Activated CD4-positive, alpha-beta T cell treated with anti-CD3 and anti-CD28 coated beads, Interleukin-2, amount 10 ng/mL, durations not matched to agents 7 days and 5 days (primary cell): ENCODE results near the gene SPATC1L. TPM values are rescaled to one million over a fixed set of nuclear protein-coding genes. Genes with fewer than 3 reads are reported as not detected.

Experiments used
- CTCF ChIA-PET: fragments of 350-600 bp; sonication (Branson Sonifier 250); formaldehyde crosslinking; loops from one replicate; lab custom pipeline; 2021; ENCODE audit warnings: antibody characterized with exemption; lab: Charles Lee
- POLR2A ChIA-PET: fragments of 350-600 bp; sonication (Branson Sonifier 250); formaldehyde crosslinking; loops from one replicate; lab custom pipeline; 2021; ENCODE audit warnings: antibody characterized with exemption; lab: Charles Lee
- DNase-seq: peaks from one replicate; pipeline ENCODE4 v3.0.0-alpha.2; 2020
- H3K27ac Mint-ChIP-seq: one replicate; pipeline ENCODE4 v1.8.0; 2021; ENCODE audit warnings: mild to moderate bottlenecking, moderate library complexity, mixed read lengths
- H3K27me3 Mint-ChIP-seq: one replicate; pipeline ENCODE4 v1.8.0; 2021; ENCODE audit warnings: mixed read lengths
- H3K36me3 Mint-ChIP-seq: one replicate; pipeline ENCODE4 v1.8.0; 2021; ENCODE audit warnings: low read depth, mixed read lengths
- H3K4me1 Mint-ChIP-seq: one replicate; pipeline ENCODE4 v1.8.0; 2021; ENCODE audit warnings: mixed read lengths
- H3K4me3 Mint-ChIP-seq: one replicate; pipeline ENCODE4 v1.8.0; 2021; ENCODE audit warnings: mild to moderate bottlenecking, moderate library complexity, mixed read lengths
- H3K9me3 Mint-ChIP-seq: one replicate; pipeline ENCODE4 v1.8.0; 2021; ENCODE audit warnings: mixed read lengths
- total RNA-seq, 2 experiments: library from RNA; stranded (reverse); gene quantifications; one replicate each; pipeline ENCODE4 v1.2.3, GENCODE V29; 2021

The SPATC1L gene
- total RNA-seq, 2 experiments from 2014 or later: 6.1 to 6.3 TPM

DNA sequence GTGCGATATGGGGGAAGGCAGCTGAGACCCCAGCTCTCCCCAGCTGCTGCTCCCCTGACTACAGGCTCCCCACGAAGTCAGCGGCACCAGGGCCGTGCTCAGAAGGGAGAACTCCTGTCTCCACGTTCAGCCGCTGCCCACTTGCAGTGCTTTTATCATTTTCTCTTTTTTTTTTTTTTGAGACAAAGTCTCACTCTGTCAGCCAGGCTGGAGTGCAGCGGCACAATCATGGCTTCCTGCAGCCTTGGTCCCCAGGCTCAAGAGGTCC, 27.9 kb downstream of the SPATC1L start:
- CTCF ChIA-PET: no interaction called here
- no peaks in the 10 kb centered on the region for H3K4me1 Mint-ChIP-seq

DNA sequence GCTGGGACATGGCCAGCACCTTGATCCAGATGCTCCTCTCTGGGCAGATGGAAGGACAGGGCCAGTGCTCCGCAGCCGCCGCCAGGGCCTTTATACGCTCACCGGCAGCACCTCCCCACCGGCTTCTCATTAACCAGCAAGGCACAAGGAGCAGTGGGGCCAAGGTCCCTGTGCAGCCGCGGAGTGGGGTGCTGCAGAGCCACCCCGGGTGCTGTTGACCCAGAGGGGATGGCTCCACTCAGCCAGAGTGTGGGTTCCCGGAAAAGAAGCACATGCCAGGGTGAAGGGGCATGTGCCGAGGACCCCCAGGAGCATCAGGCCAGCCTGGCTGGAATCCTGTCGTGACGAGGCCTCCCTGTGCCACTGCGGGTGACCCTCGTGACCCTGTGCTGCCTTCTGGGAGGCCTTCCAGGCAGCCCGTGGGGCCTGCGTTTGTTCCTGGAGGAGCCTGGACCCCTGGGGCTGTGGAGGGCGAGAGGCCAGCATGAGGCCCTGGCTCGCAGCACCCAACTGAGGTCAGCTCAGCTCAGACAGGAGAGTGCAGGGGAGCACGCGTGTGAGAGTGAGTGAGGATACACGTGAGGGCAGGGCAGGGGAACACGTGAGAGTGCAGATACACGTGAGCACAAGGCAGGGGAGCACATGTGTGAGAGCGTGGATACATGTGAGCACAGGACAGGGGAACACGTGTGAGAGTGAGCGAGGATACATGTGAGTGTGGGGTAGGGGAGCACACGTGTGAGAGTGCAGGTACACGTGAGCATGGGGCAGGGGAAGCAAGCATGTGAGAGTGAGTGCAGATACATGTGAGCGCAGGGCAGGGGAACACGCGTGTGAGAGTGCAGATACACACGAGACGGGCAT, 28.5 kb downstream of the SPATC1L start, which contains the start of gene FTCD:
FTCD (minus strand) TSS at position 66 of the 864 bp plus-strand sequence; CDS start at position 10, 56 bp downstream.
- DNase-seq: no peak
- no peaks in the 10 kb centered on the region for H3K27me3 Mint-ChIP-seq
- ChIA-PET POLR2A (no interaction called here), CTCF (no interaction called here)
- H3K36me3 Mint-ChIP-seq: no peaks in the 10 kb centered on the region
- H3K9me3 Mint-ChIP-seq: no peaks in the 10 kb centered on the region
- no peak within 1 kb of the TSS for H3K27ac Mint-ChIP-seq
- H3K4me3 Mint-ChIP-seq: no peak within 1 kb of the TSS
- no peaks in the 10 kb centered on the region for H3K4me1 Mint-ChIP-seq

More for the DNA sequence above, 27.9 kb downstream of the SPATC1L start:
- DNase-seq: no peak
- Mint-ChIP-seq H3K9me3 (no peaks in the 10 kb centered on the region), H3K36me3 (no peaks in the 10 kb centered on the region), H3K4me3 (no peak overlapping the region), H3K27ac (no peak overlapping the region), H3K27me3 (no peaks in the 10 kb centered on the region)
- POLR2A ChIA-PET: no interaction called here

DNA sequence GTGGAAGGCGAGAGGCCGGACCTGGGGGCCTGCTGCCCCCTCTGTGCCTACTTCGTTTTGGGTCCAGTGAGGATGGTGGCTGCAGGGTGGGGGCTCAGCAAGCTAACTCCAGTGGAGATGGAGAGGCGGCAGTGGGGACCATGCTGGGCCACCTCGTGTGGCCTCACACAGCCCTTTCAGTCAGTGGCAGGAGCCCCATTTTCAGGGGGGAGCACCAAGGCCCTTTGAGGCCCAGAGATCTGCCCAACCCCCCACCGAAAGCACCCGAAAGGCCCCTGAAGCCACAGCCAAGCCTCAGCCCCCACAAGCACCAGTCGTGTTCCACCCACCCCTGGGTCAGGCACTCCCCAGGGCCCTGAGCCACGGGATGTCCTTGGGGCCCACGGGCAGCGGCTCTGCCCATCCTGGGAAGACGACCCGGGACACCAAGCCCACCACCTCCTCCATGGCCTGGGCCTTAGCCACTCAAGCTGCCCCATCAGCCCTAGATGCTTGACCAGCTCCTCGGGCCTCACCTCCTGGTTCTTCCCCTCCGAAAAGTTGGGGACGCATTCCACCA, 29.2 kb downstream of the SPATC1L start:
- Mint-ChIP-seq H3K9me3 (no peaks in the 10 kb centered on the region), H3K4me3 (no peak overlapping the region), H3K27me3 (no peaks in the 10 kb centered on the region), H3K36me3 (no peaks in the 10 kb centered on the region), H3K4me1 (no peaks in the 10 kb centered on the region), H3K27ac (no peak overlapping the region)
- DNase-seq: no peak
- POLR2A ChIA-PET: no interaction called here
- CTCF ChIA-PET: interaction anchor here (2.7 kb wide), 1 partner anchor 12 kb away, joined by 24 read pairs; no protein-coding TSS in a partner anchor

DNA sequence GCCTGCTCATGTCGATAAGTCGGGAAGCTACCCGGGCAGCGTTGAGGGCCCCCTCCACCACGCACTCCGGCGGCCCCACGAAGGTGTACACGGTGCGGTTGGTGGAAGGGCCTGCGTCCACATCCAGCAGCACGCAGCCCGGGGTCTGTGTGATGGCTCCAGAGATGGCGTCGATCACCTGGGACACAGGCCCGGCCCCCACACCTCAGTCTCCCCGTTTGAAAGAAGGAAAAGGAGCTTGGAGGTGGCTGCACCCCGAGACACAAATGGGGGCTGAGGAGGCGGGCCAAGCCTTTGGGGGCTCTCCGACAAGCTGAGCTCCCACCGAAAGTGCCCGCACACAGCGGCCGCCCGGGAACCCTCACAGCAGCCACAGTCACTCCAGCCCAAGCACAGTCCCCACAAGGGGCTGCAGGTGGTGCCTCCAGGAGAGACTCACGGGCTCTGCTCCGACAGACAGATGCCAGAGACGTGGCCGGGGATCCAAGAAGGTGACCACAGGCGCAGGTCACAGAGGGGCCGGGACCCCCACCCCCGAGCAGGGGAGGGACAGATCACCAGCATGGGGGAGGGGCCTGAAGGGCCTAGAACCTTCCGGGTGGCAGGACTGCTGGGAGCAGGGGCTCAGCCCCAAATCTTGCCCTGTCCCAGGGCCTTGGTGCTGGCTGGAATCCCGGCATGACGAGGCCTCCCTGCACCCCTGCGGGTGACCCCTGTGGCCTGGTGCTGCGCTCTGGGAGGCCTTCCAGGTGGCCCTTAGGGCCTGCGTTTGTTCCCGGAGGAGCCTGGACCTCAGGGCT, 29.9 kb downstream of the SPATC1L start:
- POLR2A ChIA-PET: no interaction called here
- no peaks in the 10 kb centered on the region for H3K4me1 Mint-ChIP-seq
- no peaks in the 10 kb centered on the region for H3K9me3 Mint-ChIP-seq

DNA sequence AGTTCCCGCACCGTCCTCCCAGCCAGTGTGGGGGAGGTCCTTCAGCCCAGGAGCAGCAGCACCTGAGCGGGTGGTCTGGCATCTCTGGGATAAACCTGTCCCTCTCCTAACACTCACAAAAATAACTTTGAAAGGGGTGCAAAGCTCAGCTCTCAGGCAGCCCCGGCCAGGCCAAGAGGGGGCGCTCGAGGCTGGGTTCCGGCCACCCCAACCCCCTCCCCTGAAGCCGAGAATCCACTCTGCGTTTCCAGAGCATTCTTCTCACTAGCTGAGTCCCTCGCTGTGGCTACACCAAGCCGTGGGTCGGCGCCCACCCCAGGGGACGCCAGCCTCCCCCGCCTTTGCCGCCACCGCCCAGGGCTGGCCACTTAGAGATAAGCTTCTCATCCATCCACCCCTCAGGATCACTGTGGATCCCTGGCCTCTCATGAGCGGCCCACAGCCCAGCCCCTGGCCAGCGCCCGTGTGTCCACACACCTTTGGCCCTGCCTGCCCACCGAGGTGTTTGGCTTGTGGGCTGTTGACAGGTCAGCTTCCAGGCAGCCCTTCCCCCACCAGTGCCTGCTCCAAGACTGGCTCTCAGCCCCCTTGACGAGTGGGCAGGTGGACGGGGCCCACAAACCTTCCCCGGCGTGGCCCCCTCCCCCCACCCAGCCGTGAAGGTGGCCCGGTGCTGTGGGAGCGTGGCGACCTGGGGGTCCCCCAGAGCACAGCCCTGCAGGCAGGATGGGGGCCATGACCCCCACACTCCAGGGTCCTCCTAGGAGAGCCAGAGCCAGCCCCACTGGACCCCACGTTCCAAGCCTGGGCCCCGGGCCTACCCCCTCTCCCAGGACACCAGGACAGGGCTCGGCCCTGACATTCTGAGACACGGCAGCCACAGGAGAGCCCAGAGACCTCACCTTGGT, 30.8 kb downstream of the SPATC1L start:
- H3K36me3 Mint-ChIP-seq: no peaks in the 10 kb centered on the region
- no peaks in the 10 kb centered on the region for H3K27me3 Mint-ChIP-seq
- ChIA-PET CTCF (interaction anchor here (0.6 to 2.7 kb wide), 6 partner anchors 10 to 403 kb away, joined by 3 to 24 read pairs (median 4); no protein-coding TSS in a partner anchor), POLR2A (no interaction called here)
- no peaks in the 10 kb centered on the region for H3K4me1 Mint-ChIP-seq
- no peak overlapping the region for H3K4me3 Mint-ChIP-seq
- no peaks in the 10 kb centered on the region for H3K9me3 Mint-ChIP-seq
- H3K27ac Mint-ChIP-seq: no peak overlapping the region
- peak; percentile 47 for DNase-seq

More for the DNA sequence above, 29.9 kb downstream of the SPATC1L start:
- CTCF ChIA-PET: interaction anchor here (2.7 kb wide), 1 partner anchor 12 kb away, joined by 24 read pairs; no protein-coding TSS in a partner anchor
- H3K36me3 Mint-ChIP-seq: no peaks in the 10 kb centered on the region
- DNase-seq: no peak
- H3K27ac Mint-ChIP-seq: no peak overlapping the region
- H3K27me3 Mint-ChIP-seq: no peaks in the 10 kb centered on the region
- no peak overlapping the region for H3K4me3 Mint-ChIP-seq

DNA sequence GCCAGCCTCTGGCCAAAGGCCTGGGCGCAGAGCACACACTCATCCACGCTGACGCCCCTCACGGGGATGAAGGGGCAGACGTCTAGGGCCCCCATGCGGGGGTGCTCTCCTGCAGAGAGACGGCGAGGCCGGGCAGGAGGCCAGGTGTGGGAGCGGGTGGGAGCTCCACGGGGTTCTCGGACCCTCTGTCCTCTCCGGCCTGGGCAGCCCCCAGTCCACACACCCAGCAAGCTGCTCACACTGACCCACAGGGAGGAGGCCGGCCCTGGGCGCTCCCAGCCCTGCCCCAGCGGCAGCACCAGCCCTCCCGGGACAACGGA, 31.4 kb downstream of the SPATC1L start:
- ChIA-PET CTCF (interaction anchor here (0.6 to 2.7 kb wide), 6 partner anchors 10 to 404 kb away, joined by 3 to 24 read pairs (median 4); no protein-coding TSS in a partner anchor), POLR2A (no interaction called here)
- H3K36me3 Mint-ChIP-seq: no peaks in the 10 kb centered on the region
- no peaks in the 10 kb centered on the region for H3K4me1 Mint-ChIP-seq
- DNase-seq: no peak
- no peaks in the 10 kb centered on the region for H3K9me3 Mint-ChIP-seq
- no peaks in the 10 kb centered on the region for H3K27me3 Mint-ChIP-seq
- no peak overlapping the region for H3K27ac Mint-ChIP-seq
- H3K4me3 Mint-ChIP-seq: no peak overlapping the region

DNA sequence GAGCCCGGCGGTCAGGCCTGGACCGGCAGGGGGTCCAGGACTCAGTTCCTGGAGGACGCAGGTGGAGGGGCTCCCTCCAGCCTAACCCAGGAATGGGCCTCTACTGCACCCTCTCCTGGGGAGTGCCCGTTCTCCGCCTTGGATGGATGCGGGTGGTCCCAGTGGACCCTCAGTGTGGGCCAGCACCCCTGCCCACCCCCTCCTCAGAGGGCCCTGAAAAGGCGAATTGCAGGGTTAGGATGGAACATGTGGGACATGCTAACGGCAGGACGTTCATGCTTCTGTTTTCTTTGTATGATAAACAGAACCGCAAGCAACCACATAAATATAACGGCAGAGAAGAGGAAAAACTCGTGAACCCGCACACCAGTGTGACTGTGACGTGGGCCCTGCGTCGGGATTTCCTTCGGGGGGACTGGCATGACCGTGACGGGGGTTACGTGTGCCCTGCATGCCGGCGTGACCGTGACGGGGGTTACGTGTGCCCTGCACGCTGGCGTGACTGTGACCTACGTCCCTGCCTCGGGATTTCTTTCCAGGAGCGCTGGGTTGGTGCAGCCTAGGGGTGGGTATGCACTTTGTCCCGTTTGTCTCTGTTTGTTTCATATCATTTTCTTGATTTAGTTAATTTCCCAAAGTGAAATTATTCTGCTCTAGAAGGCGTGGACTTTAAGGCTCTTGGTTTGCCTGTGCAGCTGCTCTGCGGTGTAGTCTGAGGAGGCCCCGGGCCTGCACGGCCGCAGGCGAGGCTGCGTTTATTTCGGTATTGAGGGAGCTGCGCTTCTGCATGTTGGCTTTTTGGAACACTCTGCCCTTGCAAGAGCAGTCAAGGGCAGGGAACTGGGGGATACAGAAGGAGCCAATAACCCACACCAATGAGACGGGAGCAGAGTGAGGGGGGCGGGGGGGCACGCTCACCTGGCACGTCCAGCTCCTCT, 32.0 kb downstream of the SPATC1L start:
- DNase-seq: no peak
- H3K4me1 Mint-ChIP-seq: no peaks in the 10 kb centered on the region
- H3K27me3 Mint-ChIP-seq: no peaks in the 10 kb centered on the region
- H3K4me3 Mint-ChIP-seq: no peak overlapping the region
- H3K36me3 Mint-ChIP-seq: no peaks in the 10 kb centered on the region
- H3K27ac Mint-ChIP-seq: no peak overlapping the region
- CTCF ChIA-PET: interaction anchor here (0.6 to 2.7 kb wide), 6 partner anchors 9 to 405 kb away, joined by 3 to 24 read pairs (median 4); no protein-coding TSS in a partner anchor
- H3K9me3 Mint-ChIP-seq: no peaks in the 10 kb centered on the region
- POLR2A ChIA-PET: no interaction called here

DNA sequence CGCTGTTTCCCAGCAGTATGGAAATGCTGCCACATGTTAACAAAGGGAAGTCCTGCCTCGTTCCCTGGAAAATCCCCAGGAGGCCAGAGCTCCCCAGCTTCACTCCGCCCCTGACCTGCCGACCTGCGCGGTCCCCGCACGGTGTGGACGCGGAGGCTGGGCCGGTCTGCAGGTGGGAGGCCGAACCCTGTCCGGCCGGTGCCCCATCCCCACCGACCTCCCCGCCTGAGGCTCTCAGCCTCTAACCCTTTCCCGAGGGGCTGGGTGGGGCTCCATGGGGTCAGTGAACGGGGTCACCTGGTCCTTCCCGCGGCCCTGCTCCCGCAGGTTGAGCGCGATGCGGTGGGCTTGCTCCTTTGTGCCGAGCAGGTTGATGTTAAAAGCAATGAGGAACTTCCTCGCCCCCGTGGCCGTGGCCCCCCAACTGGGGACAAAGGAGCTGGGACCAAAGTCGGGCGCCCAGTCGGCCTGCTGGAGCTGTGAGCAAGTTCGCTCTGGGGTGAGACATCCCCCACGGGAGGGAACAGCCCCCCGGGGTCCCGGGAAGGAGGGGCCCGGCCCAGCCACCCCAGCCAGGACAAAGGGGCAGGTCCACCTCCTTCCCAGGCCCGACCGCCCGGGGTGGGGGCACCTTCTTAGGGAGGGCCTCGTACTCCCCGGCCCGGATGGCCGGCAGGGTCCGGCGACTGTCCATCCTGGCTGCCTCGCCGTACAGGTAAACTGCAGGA, 32.8 kb downstream of the SPATC1L start:
- DNase-seq: no peak
- H3K4me1 Mint-ChIP-seq: no peaks in the 10 kb centered on the region
- no peak overlapping the region for H3K27ac Mint-ChIP-seq
- H3K4me3 Mint-ChIP-seq: no peak overlapping the region
- H3K36me3 Mint-ChIP-seq: no peaks in the 10 kb centered on the region
- ChIA-PET CTCF (no interaction called here), POLR2A (no interaction called here)
- H3K27me3 Mint-ChIP-seq: no peaks in the 10 kb centered on the region
- no peaks in the 10 kb centered on the region for H3K9me3 Mint-ChIP-seq

DNA sequence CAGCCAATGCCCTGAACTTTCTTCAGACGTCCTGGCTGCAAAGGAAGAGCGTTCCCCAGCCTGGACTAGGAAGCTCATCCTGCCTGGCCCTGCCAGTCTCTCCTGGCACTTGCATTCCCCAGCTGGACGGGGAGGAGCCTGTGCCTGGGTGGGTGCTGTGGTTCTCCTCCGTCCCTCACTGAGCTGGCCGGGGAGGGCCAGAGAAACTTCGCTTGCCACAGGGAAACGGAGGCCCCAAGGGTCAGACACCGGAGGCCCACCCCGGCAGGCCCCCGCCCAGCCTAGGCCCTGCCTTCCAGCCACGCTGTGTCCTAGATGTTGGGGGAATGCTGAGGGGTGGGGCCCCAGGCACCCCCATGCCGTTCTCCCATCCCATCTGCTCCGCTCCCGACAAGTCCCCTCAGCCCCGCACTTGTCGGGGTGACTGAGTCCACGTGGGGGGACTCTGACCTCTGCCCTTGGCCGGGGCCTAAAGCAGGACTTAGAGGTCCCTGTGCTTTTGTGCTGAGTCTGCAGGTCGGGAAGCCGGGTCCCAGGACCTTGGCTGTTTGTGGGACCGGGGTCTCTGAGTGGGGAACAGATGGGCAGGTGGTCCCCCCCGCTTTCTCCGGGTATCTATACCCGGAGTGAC, 33.7 kb downstream of the SPATC1L start:
- CTCF ChIA-PET: no interaction called here
- no peak for DNase-seq
- H3K9me3 Mint-ChIP-seq: no peaks in the 10 kb centered on the region

DNA sequence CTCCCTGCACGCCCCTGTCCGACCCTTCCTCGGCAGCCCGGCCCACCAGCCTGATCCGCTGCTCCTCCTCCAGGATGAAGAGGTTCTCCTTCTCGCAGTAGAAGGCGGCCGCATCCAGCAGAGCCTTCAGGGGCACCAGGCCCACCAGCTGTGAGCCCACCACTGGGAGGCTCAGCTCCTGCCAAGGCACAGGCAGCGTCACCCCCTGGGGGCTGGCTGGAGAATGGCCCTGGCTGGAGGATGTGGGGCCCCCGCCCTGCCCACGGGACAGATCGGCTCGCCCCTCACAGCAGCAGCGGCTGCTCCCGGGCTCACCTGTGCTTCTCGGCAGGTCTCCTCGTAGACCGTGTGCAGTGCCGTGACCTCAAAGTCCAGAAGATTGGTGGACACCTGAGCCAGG, 34.2 kb downstream of the SPATC1L start:
- H3K9me3 Mint-ChIP-seq: no peaks in the 10 kb centered on the region
- POLR2A ChIA-PET: no interaction called here
- no peaks in the 10 kb centered on the region for H3K27me3 Mint-ChIP-seq
- no peaks in the 10 kb centered on the region for H3K4me1 Mint-ChIP-seq
- H3K36me3 Mint-ChIP-seq: no peaks in the 10 kb centered on the region
- H3K27ac Mint-ChIP-seq: no peak overlapping the region
- DNase-seq: no peak
- no peak overlapping the region for H3K4me3 Mint-ChIP-seq
- CTCF ChIA-PET: interaction anchor here (1.2 kb wide), 1 partner anchor 12 kb away, joined by 3 read pairs; no protein-coding TSS in a partner anchor

More for the DNA sequence above, 33.7 kb downstream of the SPATC1L start:
- Mint-ChIP-seq H3K27me3 (no peaks in the 10 kb centered on the region), H3K4me3 (no peak overlapping the region), H3K36me3 (no peaks in the 10 kb centered on the region), H3K27ac (no peak overlapping the region), H3K4me1 (no peaks in the 10 kb centered on the region)
- POLR2A ChIA-PET: no interaction called here
